ENCODE measurements around the gene DES. TPM values are rescaled to one million over a fixed set of nuclear protein-coding genes. Genes with fewer than 3 reads are reported as not detected.

DES gene
- total RNA-seq, 2 experiments from 2014 or later, result not detected

DNA sequence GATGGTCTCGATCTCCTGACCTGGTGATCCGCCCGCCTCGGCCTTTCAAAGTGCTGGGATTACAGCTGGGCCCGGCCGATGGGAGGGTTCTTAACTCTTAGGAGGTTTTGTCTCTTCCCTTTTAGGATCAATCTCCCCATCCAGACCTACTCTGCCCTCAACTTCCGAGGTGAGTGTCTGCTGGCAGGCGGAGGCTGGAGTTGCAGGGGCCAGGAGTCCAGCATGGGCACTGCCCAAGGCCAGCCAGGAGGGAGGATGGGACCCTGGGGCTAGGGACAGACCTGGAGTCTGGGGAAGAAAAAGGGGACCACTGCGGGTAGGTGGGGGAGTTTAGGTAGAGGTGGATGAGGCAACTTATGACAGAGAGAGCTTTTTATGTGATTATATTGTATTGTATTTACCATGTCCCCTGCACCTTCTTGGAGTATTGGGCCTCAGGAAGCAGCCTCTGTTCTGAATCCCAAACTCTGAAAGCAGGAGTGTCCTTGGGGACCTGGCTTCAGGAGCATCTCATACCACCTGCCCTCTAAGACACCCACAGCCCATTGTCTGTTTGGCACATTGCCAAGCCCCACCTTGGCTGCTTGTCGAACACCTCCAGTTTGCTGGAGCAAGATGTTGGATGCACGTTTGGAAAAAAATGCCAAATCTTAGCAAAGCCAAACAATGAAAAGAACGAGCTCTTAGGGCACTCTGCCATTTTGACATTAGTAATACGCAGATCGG is 5.6 kb downstream of the DES start:
- CTCF ChIA-PET, result no interaction called here
- Mint-ChIP-seq H3K4me1 (ENCODE audit: low read depth) (peaks cover 2% of the 10 kb centered on the region), H3K9me3 (no peaks in the 10 kb centered on the region), H3K36me3 (no peaks in the 10 kb centered on the region), H3K27ac (no peak overlapping the region), H3K4me3 (no peak overlapping the region), H3K27me3 (peaks cover 36% of the 10 kb centered on the region)
- intact Hi-C loops (cut with micrococcal nuclease), result no loop called here
- no peak for DNase-seq
- POLR2A ChIA-PET, result no interaction called here

DNA sequence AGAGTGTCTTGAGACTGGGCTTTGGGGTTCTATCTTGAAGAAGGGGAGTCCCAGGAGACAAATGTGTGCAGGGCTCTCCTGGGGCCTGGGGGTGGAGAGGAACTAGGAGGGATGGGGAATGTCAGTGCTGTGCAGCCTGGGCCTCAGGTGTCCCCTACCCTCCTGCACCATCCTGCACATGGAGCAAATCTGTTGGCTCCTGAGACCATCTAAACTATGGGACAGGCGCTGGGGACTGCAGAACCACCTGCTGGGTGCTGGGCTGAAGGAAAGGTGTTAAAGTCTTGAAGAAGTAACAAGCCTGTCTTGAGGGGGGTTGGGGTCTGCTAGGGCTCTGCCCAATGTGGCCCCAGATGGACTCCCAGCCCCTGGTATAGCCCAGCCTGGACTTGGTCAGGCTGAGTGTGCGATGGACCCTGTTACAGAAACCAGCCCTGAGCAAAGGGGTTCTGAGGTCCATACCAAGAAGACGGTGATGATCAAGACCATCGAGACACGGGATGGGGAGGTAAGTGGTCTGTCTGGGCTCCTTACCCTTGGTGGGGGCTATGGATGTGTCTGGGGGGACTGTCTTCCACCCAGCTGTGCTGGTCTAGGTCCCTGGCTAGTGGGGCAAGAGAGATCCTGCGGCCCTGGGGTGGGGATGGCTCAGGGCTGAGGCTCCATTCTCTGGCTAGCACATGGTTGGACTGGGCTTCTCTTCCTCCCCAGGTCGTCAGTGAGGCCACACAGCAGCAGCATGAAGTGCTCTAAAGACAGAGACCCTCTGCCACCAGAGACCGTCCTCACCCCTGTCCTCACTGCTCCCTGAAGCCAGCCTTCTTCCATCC is 7.3 kb downstream of the DES start:
- H3K9me3 Mint-ChIP-seq, result no peaks in the 10 kb centered on the region
- POLR2A ChIA-PET, result no interaction called here
- no peak overlapping the region for H3K27ac Mint-ChIP-seq
- CTCF ChIA-PET, result no interaction called here
- intact Hi-C loops (cut with micrococcal nuclease), result no loop called here
- H3K4me1 Mint-ChIP-seq (ENCODE audit: low read depth), result no peaks in the 10 kb centered on the region
- DNase-seq, result no peak
- H3K36me3 Mint-ChIP-seq, result no peaks in the 10 kb centered on the region
- no peak overlapping the region for H3K4me3 Mint-ChIP-seq
- peaks cover 23% of the 10 kb centered on the region for H3K27me3 Mint-ChIP-seq

DNA sequence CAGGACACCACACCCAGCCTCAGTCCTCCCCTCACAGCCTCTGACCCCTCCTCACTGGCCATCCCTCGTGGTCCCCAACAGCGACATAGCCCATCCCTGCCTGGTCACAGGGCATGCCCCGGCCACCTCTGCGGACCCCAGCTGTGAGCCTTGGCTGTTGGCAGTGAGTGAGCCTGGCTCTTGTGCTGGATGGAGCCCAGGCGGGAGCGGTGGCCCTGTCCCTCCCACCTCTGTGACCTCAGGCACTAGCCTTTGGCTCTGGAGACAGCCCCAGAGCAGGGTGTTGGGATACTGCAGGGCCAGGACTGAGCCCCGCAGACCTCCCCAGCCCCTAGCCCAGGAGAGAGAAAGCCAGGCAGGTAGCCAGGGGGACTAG is 7.9 kb downstream of the DES start:
- intact Hi-C loops (cut with micrococcal nuclease), result no loop called here
- DNase-seq, result no peak
- no peaks in the 10 kb centered on the region for H3K36me3 Mint-ChIP-seq
- peaks cover 19% of the 10 kb centered on the region for H3K27me3 Mint-ChIP-seq
- H3K9me3 Mint-ChIP-seq, result no peaks in the 10 kb centered on the region
- no peak overlapping the region for H3K27ac Mint-ChIP-seq
- CTCF ChIA-PET, result no interaction called here
- POLR2A ChIA-PET, result no interaction called here
- no peak overlapping the region for H3K4me3 Mint-ChIP-seq
- H3K4me1 Mint-ChIP-seq (ENCODE audit: low read depth), result no peaks in the 10 kb centered on the region

DNA sequence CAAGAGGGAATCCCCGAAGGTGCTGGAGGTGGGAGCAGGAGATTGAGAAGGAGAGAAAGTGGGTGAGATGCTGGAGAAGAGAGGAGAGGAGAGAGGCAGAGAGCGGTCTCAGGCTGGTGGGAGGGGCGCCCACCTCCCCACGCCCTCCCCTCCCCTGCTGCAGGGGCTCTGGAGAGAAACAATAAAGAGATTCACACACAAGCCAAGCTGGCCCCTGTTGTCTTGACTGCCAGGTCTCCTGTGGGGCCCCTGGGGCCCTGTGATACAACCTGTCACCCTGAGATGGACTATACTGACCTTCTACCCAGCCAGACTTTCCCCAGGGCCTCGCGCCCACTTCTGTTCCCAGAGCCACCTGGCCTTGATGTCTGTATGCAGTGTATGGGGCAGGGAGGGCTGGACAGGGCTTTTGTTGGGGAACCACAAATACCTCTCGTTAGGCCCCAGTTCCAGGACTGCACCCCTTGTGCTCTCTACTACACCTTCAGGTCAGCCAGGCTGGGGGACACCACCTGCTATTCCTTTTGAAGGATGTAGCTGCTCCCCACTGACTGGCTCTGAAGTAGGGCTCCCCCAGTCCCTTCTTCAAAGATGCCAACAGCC is 8.5 kb downstream of the DES start:
- DNase-seq, result no peak
- H3K27ac Mint-ChIP-seq, result no peak overlapping the region
- H3K4me3 Mint-ChIP-seq, result no peak overlapping the region
- H3K4me1 Mint-ChIP-seq (ENCODE audit: low read depth), result no peaks in the 10 kb centered on the region
- intact Hi-C loops (cut with micrococcal nuclease), result no loop called here
- H3K36me3 Mint-ChIP-seq, result no peaks in the 10 kb centered on the region
- H3K9me3 Mint-ChIP-seq, result no peaks in the 10 kb centered on the region
- ChIA-PET POLR2A (no interaction called here), CTCF (no interaction called here)
- H3K27me3 Mint-ChIP-seq, result peaks cover 14% of the 10 kb centered on the region

DNA sequence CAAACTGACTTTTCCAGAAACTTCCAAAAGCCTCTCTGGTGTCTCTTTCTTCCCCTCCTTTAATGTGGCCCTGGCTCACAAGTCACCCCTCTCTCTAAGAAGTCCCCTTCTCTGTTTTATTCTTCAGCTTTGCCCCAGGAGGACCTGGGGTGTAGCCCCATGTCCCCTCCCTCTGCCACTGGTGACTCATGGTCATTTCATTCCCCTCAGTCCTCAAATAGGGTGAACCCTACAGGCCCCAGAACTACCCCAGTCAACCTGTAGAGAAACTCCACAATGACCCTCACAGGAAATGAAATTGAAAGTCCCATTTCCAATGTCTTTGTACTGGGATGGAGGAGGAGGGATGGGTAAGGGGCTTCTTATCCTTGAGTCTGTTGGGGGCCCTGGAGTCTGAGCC is 10.3 kb downstream of the DES start:
- ChIA-PET CTCF (interaction anchor here (1.0 to 1.2 kb wide), 3 partner anchors 11 to 101 kb away, joined by 3 read pairs; no protein-coding TSS in a partner anchor), POLR2A (no interaction called here)
- Mint-ChIP-seq H3K36me3 (no peaks in the 10 kb centered on the region), H3K4me3 (no peak overlapping the region), H3K9me3 (no peaks in the 10 kb centered on the region), H3K27me3 (peaks cover 17% of the 10 kb centered on the region), H3K27ac (no peak overlapping the region), H3K4me1 (ENCODE audit: low read depth) (no peaks in the 10 kb centered on the region)
- no peak for DNase-seq
- intact Hi-C loops (cut with micrococcal nuclease), result no loop called here

DNA sequence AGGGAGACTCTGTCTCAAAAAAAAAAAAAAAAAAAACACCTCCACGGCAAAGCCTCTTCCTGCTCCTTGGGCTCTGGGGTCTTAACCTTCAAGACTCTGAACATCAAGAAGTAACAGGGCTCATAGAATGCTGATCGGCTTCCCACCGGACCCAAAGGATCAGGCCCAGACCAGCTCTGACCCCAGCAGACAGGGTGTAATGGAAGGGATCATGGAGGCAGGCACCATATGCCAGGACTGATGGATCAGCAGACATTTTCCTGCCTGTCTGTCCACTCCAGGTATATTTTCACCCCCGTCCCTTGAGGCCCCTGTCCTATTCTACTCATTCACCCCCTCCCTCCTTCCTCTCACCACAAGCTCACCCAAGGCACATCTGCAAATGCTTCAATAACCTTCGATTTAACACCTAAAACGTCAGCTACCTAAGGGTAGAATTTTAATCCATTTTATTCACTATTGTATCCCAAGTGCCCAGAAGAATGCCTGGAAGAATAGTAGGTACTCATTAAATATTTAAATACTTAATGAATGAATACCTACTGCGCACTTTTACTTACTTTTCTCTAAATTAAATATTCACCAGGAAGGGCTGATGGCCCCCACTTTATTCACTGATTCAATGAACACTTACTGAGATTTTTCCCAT is 11.9 kb downstream of the DES start:
- no peak for DNase-seq
- ChIA-PET POLR2A (no interaction called here), CTCF (interaction anchor here (0.7 to 1.4 kb wide), 3 partner anchors 11 to 99 kb away, joined by 3 to 4 read pairs (median 3); no protein-coding TSS in a partner anchor)
- Mint-ChIP-seq H3K4me1 (ENCODE audit: low read depth) (no peaks in the 10 kb centered on the region), H3K9me3 (no peaks in the 10 kb centered on the region), H3K36me3 (no peaks in the 10 kb centered on the region), H3K27me3 (peaks cover 20% of the 10 kb centered on the region), H3K4me3 (no peak overlapping the region), H3K27ac (no peak overlapping the region)
- intact Hi-C loops (cut with micrococcal nuclease), result no loop called here

DNA sequence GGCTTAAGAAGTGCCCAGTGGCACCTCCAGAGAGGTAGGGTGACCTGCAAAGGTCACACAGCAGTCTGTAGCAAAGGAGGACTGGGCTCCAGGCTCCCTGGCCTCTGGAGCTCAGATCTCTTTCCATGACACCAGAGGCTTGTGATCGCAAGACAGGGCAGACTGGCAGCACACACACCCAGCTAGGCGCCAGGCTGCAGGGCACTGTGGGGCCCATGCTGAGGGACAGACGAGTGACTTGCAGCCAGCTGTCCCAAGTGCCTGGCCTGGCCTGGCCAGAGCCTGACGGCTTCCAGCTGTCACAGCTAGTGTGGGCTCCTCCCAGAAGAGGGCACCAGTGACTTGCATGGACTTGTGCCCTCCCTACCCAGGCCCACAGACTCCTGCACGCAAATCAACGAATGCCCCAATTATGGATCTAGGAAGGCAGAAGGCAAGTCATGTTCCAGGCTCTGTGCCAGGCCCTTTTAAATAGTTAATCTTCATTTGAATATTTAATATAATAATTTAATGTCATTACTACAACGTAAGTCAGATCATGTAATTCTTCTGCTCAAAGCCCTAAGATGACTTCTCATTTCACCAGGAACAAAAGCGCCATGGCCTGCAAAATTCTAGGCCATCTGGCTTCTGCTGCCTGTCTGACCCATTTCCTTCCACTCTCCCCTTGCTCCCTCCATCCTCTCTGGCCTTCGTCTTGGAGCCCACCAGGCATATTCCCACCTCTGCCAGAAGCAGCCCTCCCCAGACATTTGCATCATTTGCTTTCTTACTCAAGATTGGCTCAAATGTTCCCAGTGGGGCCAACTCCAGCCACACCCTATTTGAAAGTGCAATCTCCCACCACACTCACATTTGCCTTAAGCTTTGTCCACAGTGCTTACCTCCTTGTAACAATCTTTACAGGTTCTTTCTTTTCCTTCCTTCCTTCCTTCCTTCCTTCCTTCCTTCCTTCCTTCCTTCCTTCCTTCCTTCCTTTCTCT is 12.7 kb downstream of the DES start:
- Mint-ChIP-seq H3K27me3 (peaks cover 22% of the 10 kb centered on the region), H3K4me1 (ENCODE audit: low read depth) (no peaks in the 10 kb centered on the region), H3K36me3 (no peaks in the 10 kb centered on the region), H3K27ac (no peak overlapping the region), H3K9me3 (no peaks in the 10 kb centered on the region), H3K4me3 (no peak overlapping the region)
- intact Hi-C loops (cut with micrococcal nuclease), result no loop called here
- no peak for DNase-seq
- ChIA-PET POLR2A (no interaction called here), CTCF (interaction anchor here (0.7 to 1.4 kb wide), 3 partner anchors 12 to 99 kb away, joined by 3 to 4 read pairs (median 3); no protein-coding TSS in a partner anchor)

DNA sequence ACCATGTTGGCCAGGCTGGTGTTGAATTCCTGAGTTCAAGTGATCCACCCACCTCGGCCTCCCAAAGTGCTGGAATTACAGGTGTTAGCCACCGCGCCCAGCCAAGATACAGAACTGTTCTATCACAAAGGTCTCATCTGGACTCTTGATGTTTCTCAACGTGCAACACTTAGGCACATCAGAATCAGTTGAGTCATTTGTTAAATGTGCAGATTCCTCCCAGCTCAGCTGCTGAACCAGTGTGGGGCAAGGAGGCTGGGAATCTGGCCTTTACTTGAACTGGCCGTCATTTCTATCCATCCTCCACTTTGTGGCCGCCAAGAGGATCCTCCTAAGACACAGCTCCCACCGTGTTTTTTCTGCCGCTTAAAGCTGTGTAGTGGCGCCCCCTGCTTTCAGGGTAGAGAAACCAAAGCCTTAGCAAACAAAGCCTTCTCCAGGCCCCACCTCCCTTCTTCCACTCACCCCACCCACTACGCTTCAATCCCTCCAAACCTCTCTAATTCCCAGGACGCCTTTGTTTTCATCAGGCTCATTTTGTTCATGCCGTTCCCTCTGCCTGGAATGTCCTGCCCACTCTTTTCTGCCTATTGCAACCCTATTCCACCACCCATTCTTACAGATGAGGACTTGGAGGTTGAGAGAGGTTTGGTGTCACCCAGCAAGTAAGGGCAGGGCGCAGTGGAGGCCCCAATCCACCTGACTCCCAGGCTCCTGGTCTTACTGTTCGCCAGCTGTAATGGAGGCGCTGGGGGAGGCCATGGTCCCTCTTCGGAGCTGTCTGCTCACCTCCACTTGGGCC is 15.7 kb downstream of the DES start:
- H3K36me3 Mint-ChIP-seq, result no peaks in the 10 kb centered on the region
- no peaks in the 10 kb centered on the region for H3K9me3 Mint-ChIP-seq
- peak; percentile 55 for DNase-seq
- no peak overlapping the region for H3K27ac Mint-ChIP-seq
- no peaks in the 10 kb centered on the region for H3K4me1 Mint-ChIP-seq (ENCODE audit: low read depth)
- H3K4me3 Mint-ChIP-seq, result no peak overlapping the region
- ChIA-PET POLR2A (no interaction called here), CTCF (interaction anchor here (0.9 to 1.8 kb wide), 7 partner anchors 8 to 100 kb away, joined by 3 to 8 read pairs (median 4); no protein-coding TSS in a partner anchor)
- intact Hi-C loops (cut with micrococcal nuclease), result loop anchor here (2.0 kb wide), 1 partner anchor 31 kb away; no protein-coding TSS in a partner anchor
- peaks cover 25% of the 10 kb centered on the region for H3K27me3 Mint-ChIP-seq

DNA sequence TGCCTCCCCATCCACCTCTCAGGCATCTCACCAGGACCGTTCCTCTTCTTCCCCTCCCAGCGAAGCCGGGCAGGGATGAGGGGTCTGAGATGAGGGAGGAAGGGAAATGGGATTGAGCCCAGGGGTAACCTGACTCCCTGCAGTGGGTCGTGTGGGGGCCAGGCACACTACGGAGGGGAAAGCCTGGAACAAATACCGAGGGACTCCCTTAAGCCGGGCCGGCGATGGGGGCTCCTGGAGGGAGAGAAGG is 16.2 kb downstream of the DES start:
- DNase-seq, result no peak
- Mint-ChIP-seq H3K27me3 (peaks cover 25% of the 10 kb centered on the region), H3K9me3 (no peaks in the 10 kb centered on the region), H3K4me1 (ENCODE audit: low read depth) (no peaks in the 10 kb centered on the region), H3K27ac (no peak overlapping the region), H3K4me3 (no peak overlapping the region), H3K36me3 (no peaks in the 10 kb centered on the region)
- POLR2A ChIA-PET, result no interaction called here
- CTCF ChIA-PET, result interaction anchor here (1.0 to 1.8 kb wide), 5 partner anchors 8 to 99 kb away, joined by 3 to 8 read pairs (median 4); no protein-coding TSS in a partner anchor
- intact Hi-C loops (cut with micrococcal nuclease), result loop anchor here (2.0 kb wide), 1 partner anchor 32 kb away; no protein-coding TSS in a partner anchor

DNA sequence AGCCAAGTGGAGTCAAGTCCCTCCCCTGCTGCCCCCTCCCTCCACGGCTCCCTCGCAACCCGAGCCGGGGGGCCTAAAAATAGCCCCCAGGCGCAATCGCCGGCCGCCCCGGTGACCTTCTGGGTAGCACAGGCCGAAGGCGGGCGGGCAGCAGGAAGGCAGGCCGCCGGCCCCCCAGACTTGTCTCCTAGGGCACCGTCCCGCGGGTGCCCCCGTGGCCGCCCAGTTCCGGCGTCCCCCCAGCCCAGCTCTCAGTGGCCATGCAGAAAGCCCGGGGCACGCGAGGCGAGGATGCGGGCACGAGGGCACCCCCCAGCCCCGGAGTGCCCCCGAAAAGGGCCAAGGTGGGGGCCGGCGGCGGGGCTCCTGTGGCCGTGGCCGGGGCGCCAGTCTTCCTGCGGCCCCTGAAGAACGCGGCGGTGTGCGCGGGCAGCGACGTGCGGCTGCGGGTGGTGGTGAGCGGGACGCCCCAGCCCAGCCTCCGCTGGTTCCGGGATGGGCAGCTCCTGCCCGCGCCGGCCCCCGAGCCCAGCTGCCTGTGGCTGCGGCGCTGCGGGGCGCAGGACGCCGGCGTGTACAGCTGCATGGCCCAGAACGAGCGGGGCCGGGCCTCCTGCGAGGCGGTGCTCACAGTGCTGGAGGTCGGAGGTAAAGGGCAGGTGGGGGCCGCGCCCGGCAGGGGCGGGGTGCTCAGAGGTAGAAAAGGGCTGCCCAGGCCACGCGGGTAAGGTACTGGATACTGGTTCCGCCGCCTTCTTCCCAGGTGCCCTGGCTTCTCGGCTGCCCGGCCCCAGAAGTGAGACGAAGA is 16.7 kb downstream of the DES start, which contains the start of gene SPEG:
Gene SPEG, plus strand, starts transcription at position 126 of the 808 bp plus-strand sequence. Its CDS starts 135 bp downstream, at position 261.
- no peak for DNase-seq
- ChIA-PET CTCF (interaction anchor here (1.8 kb wide), 1 partner anchor 32 kb away, joined by 8 read pairs; no protein-coding TSS in a partner anchor), POLR2A (no interaction called here)
- H3K4me3 Mint-ChIP-seq, result no peak within 1 kb of the TSS
- no peaks in the 10 kb centered on the region for H3K9me3 Mint-ChIP-seq
- H3K27ac Mint-ChIP-seq, result no peak within 1 kb of the TSS
- peaks cover 28% of the 10 kb centered on the region for H3K27me3 Mint-ChIP-seq
- H3K4me1 Mint-ChIP-seq (ENCODE audit: low read depth), result no peaks in the 10 kb centered on the region
- intact Hi-C loops (cut with micrococcal nuclease), result loop anchor here (2.0 kb wide), 1 partner anchor 32 kb away; no protein-coding TSS in a partner anchor
- no peaks in the 10 kb centered on the region for H3K36me3 Mint-ChIP-seq

Data from activated CD4-positive, alpha-beta memory T cell treated with anti-CD3 and anti-CD28 coated beads for 36 hours (primary cell).